ENCODE data around the gene ARL16. TPM values are rescaled to one million over a fixed set of nuclear protein-coding genes. Genes with fewer than 3 reads are reported as not detected.

ARL16 gene
- total RNA-seq, 6 experiments from 2014 or later = 5.3 to 16.8 (median 11.1) TPM

GRCh38 chr17:81690549-81690948, 7.0 kb upstream of the ARL16 start:
- peaks cover 0 to 1% (median under 1%) of the 10 kb centered on the region in 4 donors for H3K4me1 ChIP-seq
- H3K9me3 ChIP-seq = no peaks in the 10 kb centered on the region
- WGBS (ENCODE audit: insufficient coverage, low coverage, low lambda C conversion rate, missing lambda C conversion rate) = no CpG with 5 or more reads among the region's 17 CpGs
- intact Hi-C loops (cut with DNase I) = no loop called here
- DNase-seq (no peak), ATAC-seq (no peak)
- no peak for TF ChIP-seq POLR2A (IDR thresholded peaks at IDR 0.05)
- no peak for TF ChIP-seq CTCF (IDR thresholded peaks at IDR 0.05)
- no peak overlapping the region for H3K27ac ChIP-seq
- peaks cover 0 to 74% (median 21%) of the 10 kb centered on the region in 4 donors for H3K36me3 ChIP-seq
- H3K4me3 ChIP-seq = no peak overlapping the region
- H3K27me3 ChIP-seq = no peaks in the 10 kb centered on the region

GRCh38 chr17:81690066-81690465, 6.5 kb upstream of the ARL16 start:
- H3K27me3 ChIP-seq = no peaks in the 10 kb centered on the region
- no peaks in the 10 kb centered on the region for H3K9me3 ChIP-seq
- no peak for DNase-seq
- H3K4me3 ChIP-seq = no peak overlapping the region
- no peak for TF ChIP-seq POLR2A (IDR thresholded peaks at IDR 0.05)
- peaks cover 0 to 70% (median 19%) of the 10 kb centered on the region in 4 donors for H3K36me3 ChIP-seq
- WGBS (ENCODE audit: insufficient coverage, low coverage, low lambda C conversion rate, missing lambda C conversion rate) = 93% methylated on average over 5 of the region's 18 CpGs
- no peak for ATAC-seq
- peaks cover 0 to 6% (median 3%) of the 10 kb centered on the region in 4 donors for H3K4me1 ChIP-seq
- intact Hi-C loops (cut with DNase I) = no loop called here
- no peak overlapping the region for H3K27ac ChIP-seq

GRCh38 chr17:81688616-81689015, 5.0 kb upstream of the ARL16 start:
- Histone ChIP-seq H3K4me1 (peaks cover 0 to 13% (median 6%) of the 10 kb centered on the region in 4 donors), H3K27me3 (no peaks in the 10 kb centered on the region), H3K4me3 (no peak overlapping the region), H3K27ac (no peak overlapping the region), H3K9me3 (no peaks in the 10 kb centered on the region), H3K36me3 (peaks cover 0 to 55% (median 14%) of the 10 kb centered on the region in 4 donors)
- WGBS (ENCODE audit: insufficient coverage, low coverage, low lambda C conversion rate, missing lambda C conversion rate) = 80% methylated on average over 1 of the region's 14 CpGs
- no peak for ATAC-seq
- no peak for TF ChIP-seq CTCF (IDR thresholded peaks at IDR 0.05)
- TF ChIP-seq POLR2A (IDR thresholded peaks at IDR 0.05) = no peak
- intact Hi-C loops (cut with DNase I) = no loop called here
- DNase-seq = no peak

- Histone ChIP-seq H3K27me3 (no peaks in the 10 kb centered on the region), H3K9me3 (no peaks in the 10 kb centered on the region), H3K36me3 (peaks cover 0 to 55% (median 13%) of the 10 kb centered on the region in 4 donors), H3K4me1 (peaks cover 0 to 15% (median 7%) of the 10 kb centered on the region in 4 donors), H3K4me3 (no peak overlapping the region), H3K27ac (no peak overlapping the region)
- 92% methylated on average over 7 of the region's 41 CpGs for WGBS (ENCODE audit: insufficient coverage, low coverage, low lambda C conversion rate, missing lambda C conversion rate)
- intact Hi-C loops (cut with DNase I) = no loop called here
- TF ChIP-seq CTCF (IDR thresholded peaks at IDR 0.05) (no peak), POLR2A (IDR thresholded peaks at IDR 0.05) (no peak)
- ATAC-seq (no peak), DNase-seq (no peak)
Observed at GRCh38 chr17:81687770-81688541, 4.4 kb upstream of the ARL16 start.

DNA sequence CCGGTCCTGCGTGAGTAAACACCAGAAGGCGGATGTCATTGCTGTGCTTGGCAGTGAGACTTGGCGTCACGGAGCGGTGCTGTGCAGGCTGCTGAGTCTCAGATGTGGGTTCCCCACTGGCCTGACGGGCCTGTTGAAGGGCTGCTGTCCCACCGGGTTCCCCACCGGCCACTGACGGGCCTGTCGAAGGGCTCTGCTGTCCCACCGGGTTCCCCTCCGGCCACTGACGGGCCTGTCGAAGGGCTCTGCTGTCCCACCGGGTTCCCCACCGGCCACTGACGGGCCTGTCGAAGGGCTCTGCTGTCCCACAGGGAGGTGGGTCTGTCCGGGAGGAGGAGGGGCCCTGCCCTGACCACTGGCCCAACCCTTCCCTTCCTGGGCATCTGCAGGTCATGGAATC, 3.0 kb upstream of the ARL16 start:
- H3K4me1 ChIP-seq = peaks cover 0 to 28% (median 7%) of the 10 kb centered on the region in 4 donors
- TF ChIP-seq POLR2A (IDR thresholded peaks at IDR 0.05) (no peak), CTCF (IDR thresholded peaks at IDR 0.05) (no peak)
- DNase-seq (no peak), ATAC-seq (no peak)
- H3K36me3 ChIP-seq = peaks cover 0 to 52% (median 8%) of the 10 kb centered on the region in 4 donors
- 88% methylated on average over 4 of the region's 20 CpGs for WGBS (ENCODE audit: insufficient coverage, low coverage, low lambda C conversion rate, missing lambda C conversion rate)
- H3K9me3 ChIP-seq = no peaks in the 10 kb centered on the region
- no peaks in the 10 kb centered on the region for H3K27me3 ChIP-seq
- no peak overlapping the region for H3K4me3 ChIP-seq
- intact Hi-C loops (cut with DNase I) = no loop called here
- no peak overlapping the region for H3K27ac ChIP-seq

Data from right lobe of liver (tissue), 6 donors.